ENCODE data around the gene TFG. TPM values are rescaled to one million over a fixed set of nuclear protein-coding genes. Genes with fewer than 3 reads are reported as not detected.
"Not testable (repeated sequence)": the region's sequence is repeated elsewhere in the genome, so short reads cannot be mapped to it uniquely, and the experiment has no call there.

The TFG gene
- 64.9 TPM for total RNA-seq

DNA sequence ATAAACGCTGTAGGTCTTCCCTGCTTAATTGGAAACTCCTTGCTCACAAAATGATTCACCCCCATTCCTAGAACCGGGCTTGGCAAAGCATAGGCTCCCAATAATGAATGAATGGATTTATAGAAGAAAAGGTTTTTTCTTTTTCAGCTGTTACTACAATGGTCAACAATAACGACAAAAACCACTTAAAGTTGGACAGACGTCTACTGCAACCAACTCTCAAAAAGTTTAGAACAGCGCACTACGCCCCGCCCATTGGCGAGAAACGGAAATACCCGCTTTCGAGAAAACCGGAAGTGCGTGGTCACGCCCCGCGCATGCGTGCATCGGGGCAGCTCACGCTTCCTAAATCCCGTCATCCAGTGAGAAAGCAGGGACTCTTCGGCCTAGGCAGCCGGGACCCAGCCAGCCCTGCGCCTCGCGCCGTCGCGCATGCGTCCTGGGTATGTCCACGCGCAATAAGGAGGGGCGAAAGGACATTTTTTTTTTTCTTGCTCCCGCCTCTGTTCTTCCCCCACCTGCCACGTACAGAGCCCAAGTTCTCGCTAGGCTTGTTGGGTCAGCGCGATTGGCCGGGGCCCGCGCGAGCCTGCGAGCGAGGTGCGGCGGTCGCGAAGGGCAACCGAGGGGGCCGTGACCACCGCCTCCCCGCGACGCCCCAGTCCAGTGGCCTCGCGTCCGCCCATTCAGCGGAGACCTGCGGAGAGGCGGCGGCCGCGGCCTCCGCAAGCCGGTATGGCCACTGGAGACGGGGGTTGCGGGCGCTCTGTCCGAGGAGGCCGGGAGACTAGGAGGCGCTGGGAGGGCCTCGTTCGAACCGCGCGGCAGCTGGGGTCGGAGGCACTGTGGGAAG, at the start of gene TFG:
Gene TFG, plus strand, starts transcription at position 506 of the 853 bp plus-strand sequence. CDS start 4,192 bp downstream, outside the sequence.
- Histone ChIP-seq H3K27ac (peak within 1 kb of the TSS; percentile 95 to 97), H3K27me3 (no peaks in the 10 kb centered on the region), H3K9me3 (no peaks in the 10 kb centered on the region), H3K4me3 (peak within 1 kb of the TSS; percentile 82 to 84), H3K36me3 (peaks cover 0 to 4% of the 10 kb centered on the region in 2 donors), H3K4me1 (peaks cover 0 to 22% of the 10 kb centered on the region in 2 donors)
- intact Hi-C loops (cut with DNase I) = loop anchor here (1.0 to 2.0 kb wide), 3 partner anchors 217 to 865 kb away; partner anchors contain the start of genes LNP1, PCNP, TMEM45A and TOMM70
- TF ChIP-seq CTCF (IDR thresholded peaks at IDR 0.05) = no peak
- peak; percentile 93 to 99 for DNase-seq (ENCODE audit: low spot score in 2 of 2)

DNA sequence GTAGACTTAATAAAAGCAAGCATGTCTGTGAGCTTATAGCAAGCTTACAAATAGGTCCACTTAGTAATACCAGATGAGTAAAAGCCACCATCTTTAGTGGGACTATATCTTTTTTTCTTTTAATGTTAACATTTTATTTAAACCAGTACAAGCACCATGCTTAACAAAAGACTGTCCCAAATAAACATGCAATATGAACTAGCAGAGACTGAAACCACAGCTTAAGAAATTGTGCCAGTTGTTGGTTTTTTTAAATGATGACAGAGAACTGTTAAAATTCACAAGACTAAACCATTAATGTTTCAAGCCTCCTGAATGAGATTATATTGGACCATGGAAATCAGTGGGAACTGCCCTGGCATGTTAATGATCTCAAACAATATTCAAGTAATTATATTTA, 48.0 kb upstream of the TFG start:
- H3K36me3 ChIP-seq; H3K27me3 ChIP-seq; H3K4me1 ChIP-seq; H3K4me3 ChIP-seq; H3K27ac ChIP-seq; intact Hi-C loops (cut with DNase I); H3K9me3 ChIP-seq; DNase-seq (ENCODE audit: low spot score in 2 of 2): not testable (repeated sequence)

DNA sequence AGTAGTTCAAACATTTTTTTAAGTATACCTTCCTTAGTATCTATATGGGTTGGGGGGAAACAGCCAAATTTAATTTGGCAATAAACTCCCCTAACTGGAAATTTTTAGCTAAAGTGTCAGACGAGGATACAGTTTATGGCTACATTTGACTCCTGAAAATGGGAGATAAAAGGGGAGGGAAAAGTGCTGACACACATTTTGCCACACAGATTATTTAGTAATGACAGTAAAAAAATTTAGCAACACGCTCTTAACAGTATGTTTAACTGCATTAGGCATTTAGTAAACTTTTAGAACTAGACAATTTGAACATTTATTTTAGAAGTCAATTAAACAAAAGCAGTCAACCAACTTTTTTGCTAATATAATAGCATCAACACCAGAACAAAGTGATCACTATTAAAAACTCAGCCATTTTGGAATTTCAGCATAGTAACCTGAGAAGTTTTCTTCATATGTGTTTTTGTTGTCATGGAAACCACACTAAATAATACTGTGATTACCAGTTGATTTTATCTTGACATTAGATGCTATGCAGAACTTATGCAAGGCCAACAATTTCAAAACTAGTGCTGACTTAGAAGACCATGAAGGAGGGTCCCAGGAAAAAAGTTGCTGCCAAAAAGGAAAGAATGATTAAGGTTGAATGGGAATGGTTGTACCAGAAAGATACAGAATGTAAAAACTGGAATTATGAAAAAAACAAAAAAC, 47.0 kb upstream of the TFG start:
- intact Hi-C loops (cut with DNase I) = no loop called here
- no peak for TF ChIP-seq CTCF (IDR thresholded peaks at IDR 0.05)
- no peaks in the 10 kb centered on the region for H3K9me3 ChIP-seq
- no peak for DNase-seq (ENCODE audit: low spot score in 2 of 2)
- H3K4me3 ChIP-seq = no peak overlapping the region
- no peak overlapping the region for H3K27ac ChIP-seq
- H3K27me3 ChIP-seq = no peaks in the 10 kb centered on the region
- H3K4me1 ChIP-seq = no peaks in the 10 kb centered on the region
- H3K36me3 ChIP-seq = no peaks in the 10 kb centered on the region

GRCh38 chr3:100665230-100665629, 44.1 kb upstream of the TFG start:
- no peak overlapping the region for H3K27ac ChIP-seq
- no peaks in the 10 kb centered on the region for H3K27me3 ChIP-seq
- H3K4me3 ChIP-seq = no peak overlapping the region
- intact Hi-C loops (cut with DNase I) = no loop called here
- no peak for TF ChIP-seq CTCF (IDR thresholded peaks at IDR 0.05)
- DNase-seq (ENCODE audit: low spot score in 2 of 2) = no peak
- no peaks in the 10 kb centered on the region for H3K4me1 ChIP-seq
- H3K9me3 ChIP-seq = peaks cover 0 to 2% of the 10 kb centered on the region in 2 donors
- no peaks in the 10 kb centered on the region for H3K36me3 ChIP-seq

DNA sequence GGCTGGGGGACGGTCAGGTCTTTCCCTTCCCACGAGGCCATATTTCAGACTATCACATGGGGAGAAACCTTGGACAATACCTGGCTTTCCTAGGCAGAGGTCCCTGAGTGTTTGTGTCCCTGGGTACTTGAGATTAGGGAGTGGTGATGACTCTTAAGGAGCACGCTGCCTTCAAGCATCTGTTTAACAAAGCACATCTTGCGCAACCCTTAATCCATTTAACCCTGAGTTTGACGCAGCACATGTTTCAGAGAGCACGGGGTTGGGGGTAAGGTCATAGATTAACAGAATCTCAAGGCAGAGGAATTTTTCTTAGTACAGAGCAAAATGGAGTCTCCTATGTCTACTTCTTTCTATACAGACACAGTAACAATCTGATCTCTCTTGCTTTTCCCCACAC, 42.6 kb upstream of the TFG start:
- H3K4me3 ChIP-seq; H3K27me3 ChIP-seq; H3K36me3 ChIP-seq; H3K4me1 ChIP-seq; H3K9me3 ChIP-seq; DNase-seq (ENCODE audit: low spot score in 2 of 2); intact Hi-C loops (cut with DNase I); H3K27ac ChIP-seq: not testable (repeated sequence)

GRCh38 chr3:100667316-100667715, 42.0 kb upstream of the TFG start:
- H3K4me1 ChIP-seq; DNase-seq (ENCODE audit: low spot score in 2 of 2); intact Hi-C loops (cut with DNase I); H3K9me3 ChIP-seq; H3K27ac ChIP-seq; H3K27me3 ChIP-seq; H3K4me3 ChIP-seq; H3K36me3 ChIP-seq: not testable (repeated sequence)

DNA sequence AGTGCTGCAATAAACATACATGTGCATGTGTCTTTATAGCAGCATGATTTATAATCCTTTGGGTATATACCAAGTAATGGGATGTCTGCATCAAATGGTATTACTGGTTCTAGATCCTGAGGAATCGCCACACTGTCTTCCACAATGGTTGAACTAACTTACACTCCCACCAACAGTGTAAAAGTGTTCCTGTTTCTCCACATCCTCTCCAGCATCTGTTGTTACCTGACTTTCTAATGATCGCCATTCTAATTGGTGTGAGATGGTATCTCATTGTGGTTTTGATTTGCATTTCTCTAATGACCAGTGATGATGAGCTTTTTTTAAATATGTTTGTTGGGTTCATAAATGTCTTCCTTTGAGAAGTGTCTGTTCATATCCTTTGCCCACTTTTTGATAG, 38.3 kb upstream of the TFG start:
- H3K4me1 ChIP-seq; intact Hi-C loops (cut with DNase I); DNase-seq (ENCODE audit: low spot score in 2 of 2); H3K27me3 ChIP-seq; H3K9me3 ChIP-seq; H3K27ac ChIP-seq; H3K4me3 ChIP-seq; H3K36me3 ChIP-seq: not testable (repeated sequence)

Data from ascending aorta (tissue), 2 donors.